GM12865 (cell line): Measurements from ENCODE around the gene PALM.

ENCODE experiments used
- DNase-seq: peaks from one replicate; pipeline ENCODE4 v3.0.0; 2010; ENCODE audit warnings: low read depth
- H3K4me3 ChIP-seq: 2 replicates; pipeline ENCODE4 v1.5.1; 2011; ENCODE audit warnings: mild to moderate bottlenecking, low read depth, low read length, control low read depth
- CTCF ChIP-seq: IDR thresholded peaks from 2 replicates; pipeline ENCODE4 v1.5.1; 2011; ENCODE audit warnings: low read length, control low read depth, low read depth, inconsistent platforms; ENCODE audit not compliant: insufficient read depth; ENCODE audit errors: missing control alignments

PALM gene

GRCh38 chr19:781800-782184, 73.1 kb downstream of the PALM start:
- no peak for TF ChIP-seq CTCF
- DNase-seq, result no peak
- H3K4me3 ChIP-seq, result no peak overlapping the region

GRCh38 chr19:782185-782877, 73.6 kb downstream of the PALM start:
- H3K4me3 ChIP-seq, result no peak overlapping the region
- DNase-seq, result no peak
- no peak for TF ChIP-seq CTCF

GRCh38 chr19:782878-783668, 74.3 kb downstream of the PALM start:
- no peak for TF ChIP-seq CTCF
- no peak overlapping the region for H3K4me3 ChIP-seq

GRCh38 chr19:784541-784940, 75.8 kb downstream of the PALM start:
- TF ChIP-seq CTCF, result no peak
- no peak overlapping the region for H3K4me3 ChIP-seq
- DNase-seq, result no peak

More at GRCh38 chr19:782878-783668, 74.3 kb downstream of the PALM start:
- DNase-seq, result no peak

GRCh38 chr19:787536-787935, 78.8 kb downstream of the PALM start:
- TF ChIP-seq CTCF, result no peak
- H3K4me3 ChIP-seq, result no peak overlapping the region
- no peak for DNase-seq

GRCh38 chr19:788686-788982, 79.9 kb downstream of the PALM start:
- no peak for DNase-seq
- TF ChIP-seq CTCF, result no peak

More at GRCh38 chr19:788686-788982, 79.9 kb downstream of the PALM start:
- no peak overlapping the region for H3K4me3 ChIP-seq
